Daoy (cell line): ENCODE data around the gene LINGO3. TPM values are rescaled to one million over a fixed set of nuclear protein-coding genes. Genes with fewer than 3 reads are reported as not detected.
A peak's percentile ranks its signal among the peaks of the same experiment; 100 is the strongest.
"Not testable (repeated sequence)": the region's sequence is repeated elsewhere in the genome, so short reads cannot be mapped to it uniquely, and the experiment has no call there.

Experiments used
- DNase-seq: peaks from one replicate; pipeline ENCODE4 v3.0.0-alpha.2; 2015; ENCODE audit warnings: low read depth
- total RNA-seq: library from RNA; depleted of rRNA; stranded (reverse); fragments of >200 nt; shearing (Covaris generic); gene quantifications from 2 replicates; pipeline ENCODE4 v1.2.3, GENCODE V29; 2014

Gene LINGO3
- total RNA-seq, 1 experiment from 2014 or later, result 0.23 TPM

GRCh38 chr19:2283835-2284507 lies 24.0 kb downstream of the LINGO3 start:
- DNase-seq, result no peak

- no peak for DNase-seq
Observed at GRCh38 chr19:2282862-2283237, 25.1 kb downstream of the LINGO3 start.

GRCh38 chr19:2282062-2282861 lies 25.7 kb downstream of the LINGO3 start, which contains the start of gene PEAK3:
PEAK3 (minus strand) TSS chr19:2282175; CDS start chr19:2280931, 1,244 bp downstream.
- peak; percentile 53 for DNase-seq

- DNase-seq, result not testable (repeated sequence)
Observed at GRCh38 chr19:2281265-2282061, 26.5 kb downstream of the LINGO3 start.

- no peak for DNase-seq
Observed at GRCh38 chr19:2280633-2281264, 27.2 kb downstream of the LINGO3 start.

GRCh38 chr19:2278459-2279158 lies 29.3 kb downstream of the LINGO3 start:
- no peak for DNase-seq

GRCh38 chr19:2277138-2277537 lies 30.8 kb downstream of the LINGO3 start:
- no peak for DNase-seq

- no peak for DNase-seq
Observed at GRCh38 chr19:2276429-2276986, 31.4 kb downstream of the LINGO3 start.

GRCh38 chr19:2275588-2276428 lies 32.1 kb downstream of the LINGO3 start:
- DNase-seq, result no peak

GRCh38 chr19:2274931-2275535 lies 32.9 kb downstream of the LINGO3 start:
- peak; percentile 57 for DNase-seq

- no peak for DNase-seq
Observed at GRCh38 chr19:2274185-2274711, 33.7 kb downstream of the LINGO3 start.

- DNase-seq, result peak; percentile 79
Observed at GRCh38 chr19:2273356-2274184, 34.4 kb downstream of the LINGO3 start.

GRCh38 chr19:2271234-2272103 lies 36.5 kb downstream of the LINGO3 start:
- peak; percentile 64 for DNase-seq

- DNase-seq, result peak; percentile 85
Observed at GRCh38 chr19:2270423-2271233, 37.3 kb downstream of the LINGO3 start.

GRCh38 chr19:2270157-2270422 lies 37.9 kb downstream of the LINGO3 start:
- no peak for DNase-seq

- DNase-seq, result peak; percentile 97
Observed at GRCh38 chr19:2269244-2270156, 38.5 kb downstream of the LINGO3 start.
